ENCODE data around the gene VAMP4. TPM values are rescaled to one million over a fixed set of nuclear protein-coding genes. Genes with fewer than 3 reads are reported as not detected.

Gene VAMP4
- total RNA-seq, 1 experiment from 2014 or later, result 6.3 TPM

- TF ChIP-seq REST (IDR thresholded peaks at IDR 0.05; ENCODE audit: low read depth) (no peak), POLR2AphosphoS5 (IDR thresholded peaks at IDR 0.05; ENCODE audit: low read depth, low read length) (no peak), SP1 (IDR thresholded peaks at IDR 0.05; ENCODE audit: low read depth) (no peak)
These were observed 24.7 kb downstream of the VAMP4 start (continued) for GRCh38 chr1:171717062-171717718.

GRCh38 chr1:171716616-171717015, 25.2 kb downstream of the VAMP4 start:
- no TSS peak for BruUV-seq (replicated peaks)

More at GRCh38 chr1:171716616-171717015, 25.2 kb downstream of the VAMP4 start:
- ATAC-seq (no peak), DNase-seq (ENCODE audit: low read depth, low spot score) (no peak)
- Histone ChIP-seq H3K9me2 (ENCODE audit: insufficient read depth) (no peaks in the 10 kb centered on the region), H3K4me1 (ENCODE audit: control insufficient read depth in 1 of 2, insufficient read depth in 2 of 2, low read length in 2 of 2) (no peaks in the 10 kb centered on the region), H3K79me2 (ENCODE audit: insufficient read depth, low read length) (no peaks in the 10 kb centered on the region), H2AFZ (ENCODE audit: low read depth, low read length, poor library complexity, severe bottlenecking) (no peak overlapping the region), H3K36me3 (ENCODE audit: control insufficient read depth in 1 of 2, insufficient read depth in 2 of 2, low read length in 2 of 2) (no peaks in the 10 kb centered on the region), H3K9ac (ENCODE audit: low read length) (no peak overlapping the region), H4K20me1 (ENCODE audit: insufficient read depth) (no peaks in the 10 kb centered on the region), H3K27me3 (ENCODE audit: insufficient read depth, low read length) (no peaks in the 10 kb centered on the region), H3K4me2 (ENCODE audit: low read length) (no peak overlapping the region), H3K4me3 (replicated peaks in 1 of 2; ENCODE audit: low read depth in 1 of 2, low read length in 2 of 2) (no peak overlapping the region), H3K9me3 (ENCODE audit: control insufficient read depth in 1 of 2, insufficient read depth in 1 of 2, low read depth in 1 of 2, low read length in 2 of 2) (no peaks in the 10 kb centered on the region), H3K27ac (ENCODE audit: low read depth, low read length) (no peak overlapping the region)
- intact Hi-C loops (cut with micrococcal nuclease), result loop anchor here (1.0 to 10.0 kb wide), 3 partner anchors 71 to 632 kb away; partner anchors contain the start of gene FMO1
- CTCF ChIA-PET, result interaction anchor here (0.8 to 2.2 kb wide), 5 partner anchors 10 to 635 kb away, joined by 3 to 12 read pairs (median 8); partner anchors contain the start of gene FMO4
- RAD21 ChIA-PET (ENCODE audit: low non-redundant PET in 1 of 2, low total read pairs in 2 of 2, uncharacterized antibody in 2 of 2, unreplicated experiment in 2 of 2), result no interaction called here
- no peak for TF ChIP-seq MAX (IDR thresholded peaks at IDR 0.05)
- no peak for TF ChIP-seq SRF (IDR thresholded peaks at IDR 0.05; ENCODE audit: low read depth)
- POLR2A ChIA-PET, result no interaction called here

Data from HCT116 (cell line).